Ovary (tissue), 9 donors: ENCODE results near the gene DSP. TPM values are rescaled to one million over a fixed set of nuclear protein-coding genes. Genes with fewer than 3 reads are reported as not detected.

Source experiments
- DNase-seq, 5 donors: peaks; one replicate each; pipeline ENCODE4 v3.0.0-alpha.2; 2019 to 2020
- H3K27ac ChIP-seq, 2 donors: fragments of 200-600 bp; one replicate each; pipeline versions ENCODE4 v1.5.1 to v1.8.0; 2019 to 2022
- H3K27me3 ChIP-seq: fragments of 200-600 bp; one replicate; pipeline ENCODE4 v1.8.0; 2022
- H3K36me3 ChIP-seq: fragments of 200-600 bp; sonication (generic); one replicate; pipeline ENCODE4 v1.5.1; 2019
- H3K4me1 ChIP-seq: one replicate; pipeline ENCODE4 v1.8.1; 2013; ENCODE audit warnings: mild to moderate bottlenecking, moderate library complexity; ENCODE audit not compliant: insufficient read depth
- H3K4me3 ChIP-seq: fragments of 200-600 bp; sonication (generic); one replicate; pipeline ENCODE4 v1.5.1; 2017
- H3K9me3 ChIP-seq, 2 donors: fragments of 200-600 bp in 1 of 2; sonication (generic) in 1 of 2; one replicate each; pipeline versions ENCODE4 v1.5.1 to v1.8.1; 2013 to 2019; ENCODE audit warnings: mild to moderate bottlenecking in 1 of 2, moderate library complexity in 1 of 2
- EP300 ChIP-seq: sonication (generic); formaldehyde crosslinking; IDR thresholded peaks from one replicate; pipeline ENCODE4 v1.6.1; 2017; ENCODE audit warnings: antibody characterized with exemption
- POLR2A ChIP-seq: fragments of 450-650 bp; IDR thresholded peaks from one replicate; pipeline ENCODE4 v1.6.1; 2017; ENCODE audit warnings: antibody characterized with exemption, mild to moderate bottlenecking, moderate library complexity
- WGBS, 3 donors: extraction: QIAGEN DNeasy Blood & Tissue Kit in 1 of 3; methylation state at CpG; one replicate each; pipeline versions ENCODE4 v1.1.5 to v1.1.7; 2013 to 2017; 5-methylcytosine and 5-hydroxymethylcytosine counted together
- intact Hi-C, 4 donors: fragments of 100-400 bp; cut with DNase I; formaldehyde crosslinking; loops; one replicate each; pipeline versions ENCODE4 v1.11.0 to v1.15.1; 2022 to 2023
- polyA plus RNA-seq, 2 donors: library from polyadenylated mRNA; stranded (reverse); fragments of 200-250 nt in 1 of 2; fragments of 350-450 nt in 1 of 2; fragmentation: Illumina TruSeq in 1 of 2; extraction: RNeasy Lipid Tissue Mini Kit (QIAGEN cat#74804) in 1 of 2; gene quantifications; one replicate each; pipeline ENCODE4 v1.2.3, GENCODE V29; 2013 to 2014
- total RNA-seq, 7 donors: library from RNA; depleted of rRNA in 2 of 7; stranded (reverse); fragments of >200 nt in 2 of 7; fragmentation: NEBNext Ultra II Directional in 3 of 7; extraction: Animal tissue kit (Norgen Biotek cat#: 25700) in 3 of 7; gene quantifications; one replicate each; pipeline versions ENCODE4 v1.1.0 to v1.2.4, GENCODE V29; 2016 to 2023
- TF ChIP-seq, protein P1 (sequence below), 3 donors: fragments of 450-650 bp in 2 of 3; fragments of 200-600 bp in 1 of 3; IDR thresholded peaks; one replicate each; pipeline versions ENCODE4 v1.5.1 to v1.8.0; 2016 to 2022; ENCODE audit warnings: antibody characterized with exemption in 3 of 3, mild to moderate bottlenecking in 1 of 3
- donor health status: DM: no; HTN: no; CAD: no; lungs with moderate emphysema.
- donor health status: DM: no; HTN: no; CAD: no.
- donor health status: Bipolar disorder and iron deficiency.
- donor health status: DM: yes; HTN: yes; CAD: no.
- donor health status: DM: no; HTN: no; CAD: no.
- donor health status: DM: yes; HTN: yes; CAD: no.

DSP gene
- total and polyA plus RNA-seq, 9 donors: 2.1 to 65.7 (median 6.7) TPM

- no peak for DNase-seq
- H3K4me1 ChIP-seq: no peaks in the 10 kb centered on the region
- no peaks in the 10 kb centered on the region for H3K27me3 ChIP-seq
- no peak overlapping the region for H3K4me3 ChIP-seq
- H3K9me3 ChIP-seq: no peaks in the 10 kb centered on the region
- WGBS, 3 donors: 83 to 88% (median 87%) methylated on average over 4 of the region's 4 CpGs
- no peak overlapping the region for H3K27ac ChIP-seq
- no peaks in the 10 kb centered on the region for H3K36me3 ChIP-seq
- intact Hi-C loops: no loop called here
- TF ChIP-seq EP300 (no peak), POLR2A (no peak)
- TF ChIP-seq, protein P1, sequence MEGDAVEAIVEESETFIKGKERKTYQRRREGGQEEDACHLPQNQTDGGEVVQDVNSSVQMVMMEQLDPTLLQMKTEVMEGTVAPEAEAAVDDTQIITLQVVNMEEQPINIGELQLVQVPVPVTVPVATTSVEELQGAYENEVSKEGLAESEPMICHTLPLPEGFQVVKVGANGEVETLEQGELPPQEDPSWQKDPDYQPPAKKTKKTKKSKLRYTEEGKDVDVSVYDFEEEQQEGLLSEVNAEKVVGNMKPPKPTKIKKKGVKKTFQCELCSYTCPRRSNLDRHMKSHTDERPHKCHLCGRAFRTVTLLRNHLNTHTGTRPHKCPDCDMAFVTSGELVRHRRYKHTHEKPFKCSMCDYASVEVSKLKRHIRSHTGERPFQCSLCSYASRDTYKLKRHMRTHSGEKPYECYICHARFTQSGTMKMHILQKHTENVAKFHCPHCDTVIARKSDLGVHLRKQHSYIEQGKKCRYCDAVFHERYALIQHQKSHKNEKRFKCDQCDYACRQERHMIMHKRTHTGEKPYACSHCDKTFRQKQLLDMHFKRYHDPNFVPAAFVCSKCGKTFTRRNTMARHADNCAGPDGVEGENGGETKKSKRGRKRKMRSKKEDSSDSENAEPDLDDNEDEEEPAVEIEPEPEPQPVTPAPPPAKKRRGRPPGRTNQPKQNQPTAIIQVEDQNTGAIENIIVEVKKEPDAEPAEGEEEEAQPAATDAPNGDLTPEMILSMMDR (IDR thresholded peaks at IDR 0.05): no peak
These were observed 17.3 kb downstream of the DSP start for GRCh38 chr6:7558781-7559180.

- no peak for TF ChIP-seq EP300
- no peak for TF ChIP-seq POLR2A
- TF ChIP-seq, protein P1 (IDR thresholded peaks at IDR 0.05): no peak
- no peaks in the 10 kb centered on the region for H3K9me3 ChIP-seq
- H3K4me3 ChIP-seq: no peak overlapping the region
- WGBS, 3 donors: 87 to 90% (median 88%) methylated on average over 6 of the region's 6 CpGs
- H3K4me1 ChIP-seq: no peaks in the 10 kb centered on the region
- no peak for DNase-seq
- intact Hi-C loops: no loop called here
- no peaks in the 10 kb centered on the region for H3K36me3 ChIP-seq
- H3K27me3 ChIP-seq: no peaks in the 10 kb centered on the region
- no peak overlapping the region for H3K27ac ChIP-seq
These were observed 17.7 kb downstream of the DSP start for GRCh38 chr6:7559196-7559595.

- H3K9me3 ChIP-seq: no peaks in the 10 kb centered on the region
- no peaks in the 10 kb centered on the region for H3K4me1 ChIP-seq
- DNase-seq: no peak
- no peak for TF ChIP-seq POLR2A
- TF ChIP-seq, protein P1 (IDR thresholded peaks at IDR 0.05): no peak
- no peak for TF ChIP-seq EP300
- no peaks in the 10 kb centered on the region for H3K36me3 ChIP-seq
- no peak overlapping the region for H3K4me3 ChIP-seq
- H3K27me3 ChIP-seq: no peaks in the 10 kb centered on the region
- no peak overlapping the region for H3K27ac ChIP-seq
- intact Hi-C loops: no loop called here
- WGBS, 3 donors: 54 to 77% (median 64%) methylated on average over 2 of the region's 2 CpGs
These were observed 18.3 kb downstream of the DSP start for GRCh38 chr6:7559651-7560385.

DNA sequence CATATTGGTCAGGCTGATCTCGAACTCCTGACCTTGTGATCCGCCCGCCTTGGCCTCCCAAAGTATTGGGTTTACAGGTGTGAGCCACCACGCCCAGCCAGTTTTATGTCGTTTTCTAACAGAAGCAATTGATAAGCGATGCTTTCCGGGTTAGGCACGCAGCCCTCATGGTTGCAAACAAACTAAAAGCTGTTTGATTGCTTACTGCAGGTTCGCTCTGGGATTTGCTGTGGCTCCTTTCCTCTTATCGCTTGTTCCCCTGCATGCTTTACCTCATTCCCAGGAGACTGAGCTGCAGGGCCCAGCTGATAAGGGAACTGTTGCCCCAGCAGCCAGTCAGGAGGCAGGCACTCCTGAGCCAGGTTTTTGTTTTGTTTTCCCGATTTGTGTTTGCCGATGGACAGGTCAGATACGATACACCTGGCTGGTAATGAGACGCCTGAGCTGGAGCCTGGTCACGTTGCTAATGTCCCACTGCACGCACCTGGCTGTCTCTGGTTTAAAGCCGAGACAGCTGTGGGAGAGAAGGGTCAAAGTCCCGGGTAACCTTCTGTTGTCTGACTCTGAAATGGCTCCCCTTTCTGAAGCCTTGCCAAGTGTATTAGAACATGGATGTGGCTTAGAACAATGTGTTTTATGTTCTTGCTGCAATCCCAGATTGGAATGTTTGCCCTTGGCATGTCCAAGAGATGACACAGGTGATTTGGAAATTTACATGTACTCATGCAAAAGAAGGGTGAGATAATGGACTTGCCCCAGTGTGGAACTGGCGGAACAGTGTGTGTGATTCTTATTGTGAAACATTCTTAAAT lies 19.9 kb downstream of the DSP start:
- Histone ChIP-seq H3K27me3 (no peaks in the 10 kb centered on the region), H3K4me1 (no peaks in the 10 kb centered on the region), H3K4me3 (no peak overlapping the region), H3K9me3 (no peaks in the 10 kb centered on the region), H3K27ac (no peak overlapping the region), H3K36me3 (no peaks in the 10 kb centered on the region)
- WGBS, 3 donors: 58 to 72% (median 67%) methylated on average over 19 of the region's 19 CpGs
- intact Hi-C loops: no loop called here
- no peak for DNase-seq
- no peak for TF ChIP-seq EP300
- TF ChIP-seq, protein P1 (IDR thresholded peaks at IDR 0.05): no peak
- no peak for TF ChIP-seq POLR2A
